HepG2 (cell line): Measurements from ENCODE around the gene COG1. TPM values are rescaled to one million over a fixed set of nuclear protein-coding genes. Genes with fewer than 3 reads are reported as not detected.

Experiments
- CAMTA2 ChIP-seq: sonication (generic); formaldehyde crosslinking; IDR thresholded peaks from 2 replicates; pipeline ENCODE4 v1.4.0; 2020; ENCODE audit warnings: mild to moderate bottlenecking, missing genetic modification reagents, borderline replicate concordance
- CHD4 ChIP-seq: fragments of 200-600 bp; sonication (generic); IDR thresholded peaks from 2 replicates; pipeline ENCODE4 v1.7.0; 2017; ENCODE audit warnings: mild to moderate bottlenecking, low read length, borderline replicate concordance
- ERF ChIP-seq: IDR thresholded peaks from 2 replicates; pipeline ENCODE4 v1.6.1; 2018; ENCODE audit warnings: missing biosample characterization, missing genetic modification reagents
- FOXP1 ChIP-seq, 2 experiments: fragments of 450-650 bp in 1 of 2; IDR thresholded peaks; 2 replicates each; pipeline ENCODE4 v1.6.1; 2017 to 2018; ENCODE audit warnings: antibody characterized with exemption in 1 of 2
- IKZF4 ChIP-seq: sonication (generic); formaldehyde crosslinking; IDR thresholded peaks from 2 replicates; pipeline ENCODE4 v1.5.1; 2020; ENCODE audit warnings: borderline replicate concordance, mild to moderate bottlenecking, low read depth, missing genetic modification reagents; ENCODE audit errors: not compliant biosample characterization
- MTF2 ChIP-seq: sonication (generic); formaldehyde crosslinking; IDR thresholded peaks from 2 replicates; pipeline ENCODE4 v1.5.0; 2020; ENCODE audit warnings: missing genetic modification reagents, borderline replicate concordance
- MYC ChIP-seq: sonication (generic); formaldehyde crosslinking; IDR thresholded peaks from 2 replicates; pipeline ENCODE4 v1.9.0; 2021; ENCODE audit warnings: missing genetic modification reagents, borderline replicate concordance
- NAIF1 ChIP-seq: sonication (generic); formaldehyde crosslinking; IDR thresholded peaks from 2 replicates; pipeline ENCODE4 v1.5.0; 2020; ENCODE audit warnings: mild to moderate bottlenecking, missing genetic modification reagents, borderline replicate concordance
- NFYC ChIP-seq: IDR thresholded peaks from 2 replicates; pipeline ENCODE4 v1.6.1; 2016; ENCODE audit warnings: missing genetic modification reagents, missing compliant biosample characterization
- PRDM4 ChIP-seq: sonication (generic); formaldehyde crosslinking; IDR thresholded peaks from 2 replicates; pipeline ENCODE4 v1.9.0; 2021; ENCODE audit warnings: missing genetic modification reagents, borderline replicate concordance
- RARG ChIP-seq: sonication (generic); formaldehyde crosslinking; IDR thresholded peaks from 2 replicates; pipeline ENCODE4 v1.4.0; 2020; ENCODE audit warnings: low read depth, mild to moderate bottlenecking, missing genetic modification reagents
- RNF2 ChIP-seq: fragments of 450-650 bp; conservative IDR thresholded peaks from 2 replicates; pipeline ENCODE4 v1.6.1; 2016; ENCODE audit warnings: low read depth
- SSRP1 ChIP-seq: IDR thresholded peaks from 2 replicates; pipeline ENCODE4 v1.6.1; 2016; ENCODE audit warnings: control low read depth
- YEATS4 ChIP-seq: sonication (generic); formaldehyde crosslinking; IDR thresholded peaks from 2 replicates; pipeline ENCODE4 v1.4.0; 2020; ENCODE audit warnings: missing genetic modification reagents, borderline replicate concordance
- ZBTB25 ChIP-seq: IDR thresholded peaks from 2 replicates; pipeline ENCODE4 v1.6.1; 2018; ENCODE audit warnings: missing genetic modification reagents
- ZFP36 ChIP-seq: fragments of 150-350 bp; IDR thresholded peaks from 2 replicates; pipeline ENCODE4 v1.6.1; 2018; ENCODE audit warnings: borderline replicate concordance, low read length, low read depth; ENCODE audit not compliant: partially characterized antibody
- ZNF496 ChIP-seq: sonication (generic); formaldehyde crosslinking; IDR thresholded peaks from 2 replicates; pipeline ENCODE4 v1.8.1; 2023; ENCODE audit warnings: mild to moderate bottlenecking, moderate library complexity, missing genetic modification reagents; ENCODE audit not compliant: insufficient replicate concordance
- ZNF619 ChIP-seq: sonication (generic); formaldehyde crosslinking; IDR thresholded peaks from 2 replicates; pipeline ENCODE4 v1.4.0; 2020; ENCODE audit warnings: mild to moderate bottlenecking, missing genetic modification reagents
- ZNF703 ChIP-seq: sonication (generic); formaldehyde crosslinking; IDR thresholded peaks from 2 replicates; pipeline ENCODE4 v1.5.1; 2020; ENCODE audit warnings: missing genetic modification reagents, mild to moderate bottlenecking, moderate library complexity, borderline replicate concordance
- polyA plus RNA-seq, 8 experiments: library from polyadenylated mRNA; depleted of rRNA in 3 of 8; stranded (reverse) in 7 of 8; unstranded in 1 of 8; fragments of >200 nt; fragmentation: Illumina TruSeq in 4 of 8; extraction: Trizol in 4 of 8; gene quantifications; 2 replicates each; pipeline versions ENCODE4 v1.2.1 to v1.2.3, GENCODE V29; 2011 to 2016; ENCODE audit warnings: low read depth in 4 of 8, missing spikeins in 1 of 8, mixed read lengths in 1 of 8; ENCODE audit not compliant: insufficient read depth in 1 of 8
- total RNA-seq, 5 experiments: library from RNA; depleted of rRNA; stranded (reverse); fragments of >200 nt; fragmentation: Illumina TruSeq; extraction: Trizol; gene quantifications; 2 replicates each; pipeline ENCODE4 v1.2.3, GENCODE V29; 2016; ENCODE audit warnings: low read depth in 1 of 5
- TF ChIP-seq, protein P1 (sequence below): IDR thresholded peaks from 2 replicates; pipeline ENCODE4 v1.6.1; 2016
- TF ChIP-seq, protein P2 (sequence below): sonication (generic); formaldehyde crosslinking; IDR thresholded peaks from 2 replicates; pipeline ENCODE4 v1.9.0; 2022; ENCODE audit warnings: low read depth, missing genetic modification reagents
- TF ChIP-seq, protein P3 (sequence below): sonication (generic); formaldehyde crosslinking; IDR thresholded peaks from 2 replicates; pipeline ENCODE4 v1.9.0; 2021; ENCODE audit warnings: missing genetic modification reagents, borderline replicate concordance

The COG1 gene
- total and polyA plus RNA-seq, 2 of the 13 experiments (the other 11 are each of a cell fraction or from before 2014, with no cell fraction given) = 36.6 to 39.7 TPM

DNA sequence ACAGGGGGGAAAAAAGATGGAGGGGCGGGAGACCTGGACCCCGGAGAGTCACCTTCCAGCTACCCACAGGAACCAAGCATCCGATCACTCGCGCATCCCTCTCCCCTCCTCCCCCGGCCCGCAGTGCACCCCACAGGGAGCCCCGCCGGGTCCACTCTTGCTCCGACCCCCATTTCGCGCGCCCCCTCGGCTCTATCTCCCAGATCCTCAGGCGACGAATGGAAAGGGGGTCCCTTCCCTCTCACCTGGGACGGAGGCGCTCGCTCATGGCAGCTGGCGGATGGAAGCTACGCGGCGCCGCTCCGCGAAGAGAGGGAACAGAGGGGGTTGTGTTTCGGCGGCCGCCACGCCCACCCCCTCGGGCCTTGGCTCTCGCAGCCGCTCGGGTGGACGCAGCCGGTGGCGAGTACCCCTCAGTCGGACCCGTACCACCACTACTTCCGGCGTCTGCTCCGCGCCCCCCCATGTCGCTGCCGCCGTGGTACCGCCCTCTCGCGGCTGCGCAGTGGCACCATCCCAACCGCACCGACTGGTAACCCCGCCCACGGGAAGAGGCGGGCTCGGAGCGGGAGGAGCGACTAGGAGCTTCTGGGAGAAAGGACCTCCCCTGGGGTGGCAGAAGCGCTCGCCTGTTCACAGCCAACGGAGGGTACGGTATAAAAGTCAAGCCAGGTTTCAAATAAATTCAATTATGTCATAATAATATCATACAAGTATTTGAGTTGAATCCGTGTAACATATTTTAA, 39.2 kb downstream of the COG1 start (continued):
- no peak for TF ChIP-seq NAIF1 (CRISPR knock-in tag)
- no peak for TF ChIP-seq RARG (CRISPR knock-in tag)
- TF ChIP-seq ZNF619 (CRISPR knock-in tag) = peak; percentile 48; the same call in 1 of the 2 replicates
- TF ChIP-seq, protein P1, sequence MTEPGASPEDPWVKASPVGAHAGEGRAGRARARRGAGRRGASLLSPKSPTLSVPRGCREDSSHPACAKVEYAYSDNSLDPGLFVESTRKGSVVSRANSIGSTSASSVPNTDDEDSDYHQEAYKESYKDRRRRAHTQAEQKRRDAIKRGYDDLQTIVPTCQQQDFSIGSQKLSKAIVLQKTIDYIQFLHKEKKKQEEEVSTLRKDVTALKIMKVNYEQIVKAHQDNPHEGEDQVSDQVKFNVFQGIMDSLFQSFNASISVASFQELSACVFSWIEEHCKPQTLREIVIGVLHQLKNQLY (CRISPR knock-in tag) = peak; percentile 25; the same call in 1 of the 2 replicates
- TF ChIP-seq NFYC = peak; percentile 17; the same call in 1 of the 2 replicates
- no peak for TF ChIP-seq RNF2
- TF ChIP-seq CHD4 = no peak
- TF ChIP-seq MTF2 (CRISPR knock-in tag) = peak; percentile 28; the same call in 1 of the 2 replicates
- TF ChIP-seq FOXP1 (IDR thresholded peaks at IDR 0.05) = no peak
- TF ChIP-seq FOXP1 (CRISPR knock-in tag; IDR thresholded peaks at IDR 0.05) = no peak
- TF ChIP-seq YEATS4 (CRISPR knock-in tag) = peak; percentile 69; the same call in 1 of the 2 replicates
- TF ChIP-seq ZBTB25 (CRISPR knock-in tag) = peak; percentile 60
- TF ChIP-seq ZNF496 (CRISPR knock-in tag) = no peak
- peak; percentile 79 for TF ChIP-seq MYC (CRISPR knock-in tag)
- TF ChIP-seq, protein P2, sequence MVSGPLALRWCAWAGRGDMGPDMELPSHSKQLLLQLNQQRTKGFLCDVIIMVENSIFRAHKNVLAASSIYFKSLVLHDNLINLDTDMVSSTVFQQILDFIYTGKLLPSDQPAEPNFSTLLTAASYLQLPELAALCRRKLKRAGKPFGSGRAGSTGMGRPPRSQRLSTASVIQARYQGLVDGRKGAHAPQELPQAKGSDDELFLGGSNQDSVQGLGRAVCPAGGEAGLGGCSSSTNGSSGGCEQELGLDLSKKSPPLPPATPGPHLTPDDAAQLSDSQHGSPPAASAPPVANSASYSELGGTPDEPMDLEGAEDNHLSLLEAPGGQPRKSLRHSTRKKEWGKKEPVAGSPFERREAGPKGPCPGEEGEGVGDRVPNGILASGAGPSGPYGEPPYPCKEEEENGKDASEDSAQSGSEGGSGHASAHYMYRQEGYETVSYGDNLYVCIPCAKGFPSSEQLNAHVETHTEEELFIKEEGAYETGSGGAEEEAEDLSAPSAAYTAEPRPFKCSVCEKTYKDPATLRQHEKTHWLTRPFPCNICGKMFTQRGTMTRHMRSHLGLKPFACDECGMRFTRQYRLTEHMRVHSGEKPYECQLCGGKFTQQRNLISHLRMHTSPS (CRISPR knock-in tag) = peak; percentile 31; the same call in 1 of the 2 replicates
- no peak for TF ChIP-seq ZNF703
- TF ChIP-seq ZFP36 = no peak
- TF ChIP-seq, protein P3, sequence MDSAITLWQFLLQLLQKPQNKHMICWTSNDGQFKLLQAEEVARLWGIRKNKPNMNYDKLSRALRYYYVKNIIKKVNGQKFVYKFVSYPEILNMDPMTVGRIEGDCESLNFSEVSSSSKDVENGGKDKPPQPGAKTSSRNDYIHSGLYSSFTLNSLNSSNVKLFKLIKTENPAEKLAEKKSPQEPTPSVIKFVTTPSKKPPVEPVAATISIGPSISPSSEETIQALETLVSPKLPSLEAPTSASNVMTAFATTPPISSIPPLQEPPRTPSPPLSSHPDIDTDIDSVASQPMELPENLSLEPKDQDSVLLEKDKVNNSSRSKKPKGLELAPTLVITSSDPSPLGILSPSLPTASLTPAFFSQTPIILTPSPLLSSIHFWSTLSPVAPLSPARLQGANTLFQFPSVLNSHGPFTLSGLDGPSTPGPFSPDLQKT (CRISPR knock-in tag) = 0 out of 2 replicates have a peak, but pooled peaks have one; percentile 53
- 0 out of 2 replicates have a peak, but pooled peaks have one; percentile 92 for TF ChIP-seq CAMTA2 (CRISPR knock-in tag)
- no peak for TF ChIP-seq SSRP1 (CRISPR knock-in tag)
- peak; percentile 93 for TF ChIP-seq IKZF4 (CRISPR knock-in tag)
- TF ChIP-seq PRDM4 (CRISPR knock-in tag) = no peak
- peak; percentile 86 for TF ChIP-seq ERF (CRISPR knock-in tag)
